Measurements from ENCODE around the gene AFDN. TPM values are rescaled to one million over a fixed set of nuclear protein-coding genes. Genes with fewer than 3 reads are reported as not detected.

Gene AFDN, protein sequence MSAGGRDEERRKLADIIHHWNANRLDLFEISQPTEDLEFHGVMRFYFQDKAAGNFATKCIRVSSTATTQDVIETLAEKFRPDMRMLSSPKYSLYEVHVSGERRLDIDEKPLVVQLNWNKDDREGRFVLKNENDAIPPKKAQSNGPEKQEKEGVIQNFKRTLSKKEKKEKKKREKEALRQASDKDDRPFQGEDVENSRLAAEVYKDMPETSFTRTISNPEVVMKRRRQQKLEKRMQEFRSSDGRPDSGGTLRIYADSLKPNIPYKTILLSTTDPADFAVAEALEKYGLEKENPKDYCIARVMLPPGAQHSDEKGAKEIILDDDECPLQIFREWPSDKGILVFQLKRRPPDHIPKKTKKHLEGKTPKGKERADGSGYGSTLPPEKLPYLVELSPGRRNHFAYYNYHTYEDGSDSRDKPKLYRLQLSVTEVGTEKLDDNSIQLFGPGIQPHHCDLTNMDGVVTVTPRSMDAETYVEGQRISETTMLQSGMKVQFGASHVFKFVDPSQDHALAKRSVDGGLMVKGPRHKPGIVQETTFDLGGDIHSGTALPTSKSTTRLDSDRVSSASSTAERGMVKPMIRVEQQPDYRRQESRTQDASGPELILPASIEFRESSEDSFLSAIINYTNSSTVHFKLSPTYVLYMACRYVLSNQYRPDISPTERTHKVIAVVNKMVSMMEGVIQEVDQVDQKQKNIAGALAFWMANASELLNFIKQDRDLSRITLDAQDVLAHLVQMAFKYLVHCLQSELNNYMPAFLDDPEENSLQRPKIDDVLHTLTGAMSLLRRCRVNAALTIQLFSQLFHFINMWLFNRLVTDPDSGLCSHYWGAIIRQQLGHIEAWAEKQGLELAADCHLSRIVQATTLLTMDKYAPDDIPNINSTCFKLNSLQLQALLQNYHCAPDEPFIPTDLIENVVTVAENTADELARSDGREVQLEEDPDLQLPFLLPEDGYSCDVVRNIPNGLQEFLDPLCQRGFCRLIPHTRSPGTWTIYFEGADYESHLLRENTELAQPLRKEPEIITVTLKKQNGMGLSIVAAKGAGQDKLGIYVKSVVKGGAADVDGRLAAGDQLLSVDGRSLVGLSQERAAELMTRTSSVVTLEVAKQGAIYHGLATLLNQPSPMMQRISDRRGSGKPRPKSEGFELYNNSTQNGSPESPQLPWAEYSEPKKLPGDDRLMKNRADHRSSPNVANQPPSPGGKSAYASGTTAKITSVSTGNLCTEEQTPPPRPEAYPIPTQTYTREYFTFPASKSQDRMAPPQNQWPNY (N-terminal part only)
- 175 and 177 TPM in 2 replicates for total RNA-seq

DNA sequence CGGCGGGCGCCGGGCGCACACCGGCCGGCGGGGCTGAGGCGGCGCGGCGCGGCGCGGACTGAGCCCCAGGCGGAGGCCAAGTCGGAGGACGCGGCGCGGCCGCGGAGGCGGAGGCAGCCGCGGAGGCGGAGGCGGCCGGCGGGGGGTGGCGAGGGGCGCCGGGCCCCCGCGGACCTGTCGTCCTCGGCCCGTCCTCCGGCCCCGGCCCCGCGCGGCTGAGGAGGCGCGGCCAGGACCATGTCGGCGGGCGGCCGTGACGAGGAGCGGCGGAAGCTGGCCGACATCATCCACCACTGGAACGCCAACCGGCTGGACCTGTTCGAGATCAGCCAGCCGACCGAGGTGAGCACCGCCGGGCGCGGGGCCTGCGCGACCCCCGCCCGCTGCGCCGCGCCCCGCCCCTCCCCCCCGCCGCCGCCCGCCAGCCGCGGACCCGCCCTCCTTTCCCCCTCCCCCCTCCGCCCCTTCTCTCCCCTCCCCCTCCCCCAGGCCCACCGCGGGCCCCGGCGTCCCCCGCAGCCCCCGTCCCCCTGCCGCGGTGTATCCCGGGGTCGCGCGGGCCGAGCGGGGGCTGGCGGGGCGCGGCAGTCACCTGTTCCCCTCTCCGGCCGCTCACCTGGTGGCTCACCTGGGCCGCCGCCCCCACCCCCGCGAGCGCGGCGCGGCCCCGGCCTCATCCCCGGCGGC, at the start of gene AFDN:
Gene AFDN (plus strand): TSS at position 16 of the 687 bp plus-strand sequence. CDS start 222 bp downstream, at position 238.

GRCh38 chr6:167997642-167998041, 170.9 kb downstream of the AFDN start, which contains the start of gene KIF25:
TSS of gene KIF25 (plus strand) at chr6:167997671. CDS start at chr6:168029586, 31,915 bp downstream.

Other genes with a start within 250 kb of the AFDN start
- gene KIF25, start 170.8 kb downstream of the AFDN start, total RNA-seq: not detected in 2 replicates